HepG2 (cell line): ENCODE results near the gene STARD5. TPM values are rescaled to one million over a fixed set of nuclear protein-coding genes. Genes with fewer than 3 reads are reported as not detected.

ENCODE experiments used
- ATAC-seq: fragments of 200-7000 bp; cut with Tn5 transposase; 3 replicates; pipeline ENCODE4 v1.9.1; 2020; ENCODE audit warnings: mild to moderate bottlenecking, moderate library complexity
- BruUV-seq: library from RNA; stranded (reverse); fragments of 400-500 nt; replicated peaks from 2 replicates; lab custom pipeline; 2021; lab: Mats Ljungman, UMichigan
- CTCF ChIA-PET: fragments of 300-600 bp; formaldehyde crosslinking; extraction: SDS; loops from one replicate; lab custom pipeline; 2021; ENCODE audit warnings: low total read pairs, inconsistent platforms, low intra/inter-chr PET ratio; lab: Yijun Ruan, JAX
- POLR2A ChIA-PET: fragments of 350-600 bp; sonication (Branson Sonifier 250); formaldehyde crosslinking; loops from one replicate; lab custom pipeline; 2020; ENCODE audit warnings: antibody characterized with exemption, inconsistent platforms; lab: Yijun Ruan, JAX
- DNase-seq: peaks from one replicate; pipeline ENCODE4 v3.0.0-alpha.2; 2015; ENCODE audit warnings: low spot score
- FAIRE-seq: peaks from 3 replicates; lab custom pipeline; 2011; peaks lifted over from hg19 to GRCh38; lab: Jason Lieb, UNC
- H2AFZ ChIP-seq: one replicate; pipeline ENCODE4 v1.6.1; 2011; ENCODE audit warnings: low read length, inconsistent platforms
- H3K27ac ChIP-seq: fragments of 300-600 bp; 3 replicates; pipeline ENCODE4 v1.8.0; 2011; ENCODE audit warnings: mixed run types, mild to moderate bottlenecking, mixed read lengths, low read length, inconsistent platforms; ENCODE audit not compliant: insufficient read depth; ENCODE audit errors: extremely low read length
- H3K27me3 ChIP-seq, 2 experiments: fragments of 200-600 bp in 1 of 2; 2 replicates in 1 of 2; 3 replicates in 1 of 2; pipeline versions ENCODE4 v1.6.0 to v1.8.0; 2011; ENCODE audit warnings: low read length in 2 of 2, mild to moderate bottlenecking in 2 of 2, moderate library complexity in 2 of 2, inconsistent platforms in 1 of 2; ENCODE audit not compliant: insufficient read depth in 2 of 2, control insufficient read depth in 1 of 2
- H3K36me3 ChIP-seq, 2 experiments: fragments of 200-600 bp in 1 of 2; replicated peaks in 1 of 2; 2 replicates in 1 of 2; 3 replicates in 1 of 2; pipeline versions ENCODE4 v1.5.1 to v1.8.0; 2011; ENCODE audit warnings: low read length in 2 of 2, inconsistent platforms in 1 of 2; ENCODE audit not compliant: insufficient read depth in 2 of 2, control insufficient read depth in 1 of 2
- H3K4me1 ChIP-seq: 2 replicates; pipeline ENCODE4 v1.5.1; 2012; ENCODE audit warnings: low read length, inconsistent platforms; ENCODE audit not compliant: insufficient read depth
- H3K4me2 ChIP-seq: 2 replicates; pipeline ENCODE4 v1.6.0; 2011; ENCODE audit warnings: low read depth, low read length, inconsistent platforms
- H3K4me3 ChIP-seq, 3 experiments: fragments of 200-600 bp in 1 of 3; sonication (generic), shearing (Covaris generic) in 1 of 3; replicated peaks in 1 of 3; 2 replicates each; pipeline ENCODE4 v1.5.1; 2011 to 2016; ENCODE audit warnings: low read length in 3 of 3, inconsistent platforms in 2 of 3, low read depth in 2 of 3, mild to moderate bottlenecking in 2 of 3, control low read depth in 1 of 3, mixed read lengths in 1 of 3; ENCODE audit not compliant: insufficient read depth in 1 of 3
- H3K79me2 ChIP-seq: one replicate; pipeline ENCODE4 v1.6.1; 2011; ENCODE audit warnings: low read length, inconsistent platforms; ENCODE audit not compliant: insufficient read depth
- H3K9ac ChIP-seq: 2 replicates; pipeline ENCODE4 v1.6.0; 2011; ENCODE audit warnings: mild to moderate bottlenecking, low read depth, low read length, inconsistent platforms; ENCODE audit not compliant: insufficient read depth
- H3K9me3 ChIP-seq: 2 replicates; pipeline ENCODE4 v1.5.1; 2012; ENCODE audit warnings: mild to moderate bottlenecking, low read length
- H4K20me1 ChIP-seq: 2 replicates; pipeline ENCODE4 v1.6.0; 2011; ENCODE audit warnings: inconsistent platforms, mild to moderate bottlenecking, low read length, moderate library complexity; ENCODE audit not compliant: insufficient read depth
- ADNP ChIP-seq: sonication (generic); formaldehyde crosslinking; IDR thresholded peaks from 2 replicates; pipeline ENCODE4 v1.4.0; 2020; ENCODE audit warnings: missing genetic modification reagents
- FUBP1 ChIP-seq: sonication (generic); formaldehyde crosslinking; IDR thresholded peaks from 2 replicates; pipeline ENCODE4 v1.5.1; 2020; ENCODE audit warnings: missing genetic modification reagents, mild to moderate bottlenecking, borderline replicate concordance
- NONO ChIP-seq, 2 experiments: fragments of 450-650 bp in 1 of 2; sonication (generic) in 1 of 2; formaldehyde crosslinking in 1 of 2; IDR thresholded peaks in 1 of 2; conservative IDR thresholded peaks in 1 of 2; 2 replicates each; pipeline versions ENCODE4 v1.6.1 to v1.8.0; 2017 to 2022; ENCODE audit warnings: mild to moderate bottlenecking in 1 of 2, missing genetic modification reagents in 1 of 2, moderate library complexity in 1 of 2
- RARG ChIP-seq: sonication (generic); formaldehyde crosslinking; IDR thresholded peaks from 2 replicates; pipeline ENCODE4 v1.4.0; 2020; ENCODE audit warnings: low read depth, mild to moderate bottlenecking, missing genetic modification reagents
- SMC3 ChIP-seq: IDR thresholded peaks from 2 replicates; pipeline ENCODE4 v1.6.1; 2011; ENCODE audit warnings: low read length, improper control_type of control experiment
- SNRNP70 ChIP-seq: fragments of 200-400 bp; formaldehyde crosslinking; IDR thresholded peaks from 2 replicates; pipeline ENCODE4 v1.6.1; 2017; ENCODE audit warnings: mild to moderate bottlenecking, low read depth, low read length, moderate library complexity
- YEATS4 ChIP-seq: sonication (generic); formaldehyde crosslinking; IDR thresholded peaks from 2 replicates; pipeline ENCODE4 v1.4.0; 2020; ENCODE audit warnings: missing genetic modification reagents, borderline replicate concordance
- ZNF143 ChIP-seq: sonication (generic); formaldehyde crosslinking; IDR thresholded peaks from 2 replicates; pipeline ENCODE4 v1.4.0; 2020; ENCODE audit warnings: missing genetic modification reagents
- ZNF503 ChIP-seq: sonication (generic); formaldehyde crosslinking; IDR thresholded peaks from 2 replicates; pipeline ENCODE4 v1.4.0; 2020; ENCODE audit warnings: missing genetic modification reagents
- ZNF550 ChIP-seq: sonication (generic); formaldehyde crosslinking; IDR thresholded peaks from 2 replicates; pipeline ENCODE4 v1.4.0; 2020; ENCODE audit warnings: mild to moderate bottlenecking, missing genetic modification reagents, borderline replicate concordance
- ZNF616 ChIP-seq: sonication (generic); formaldehyde crosslinking; IDR thresholded peaks from 2 replicates; pipeline ENCODE4 v1.5.0; 2020; ENCODE audit warnings: low read depth, mild to moderate bottlenecking, missing genetic modification reagents
- ZNF740 ChIP-seq: sonication (generic); formaldehyde crosslinking; IDR thresholded peaks from 2 replicates; pipeline ENCODE4 v1.4.0; 2020; ENCODE audit warnings: missing genetic modification reagents
- ZNF780A ChIP-seq: sonication (generic); formaldehyde crosslinking; IDR thresholded peaks from 2 replicates; pipeline ENCODE4 v1.8.0; 2022; ENCODE audit warnings: mild to moderate bottlenecking, missing genetic modification reagents, moderate library complexity
- ZSCAN21 ChIP-seq: sonication (generic); formaldehyde crosslinking; IDR thresholded peaks from 2 replicates; pipeline ENCODE4 v1.8.0; 2022; ENCODE audit warnings: mild to moderate bottlenecking, missing genetic modification reagents, moderate library complexity, borderline replicate concordance
- WGBS: methylation state at CpG from one replicate; pipeline ENCODE4 v1.1.6; 2017; ENCODE audit warnings: low lambda C conversion rate; 5-methylcytosine and 5-hydroxymethylcytosine counted together
- in situ Hi-C: cut with HindIII; loops from 2 replicates; pipeline ENCODE4 v1.10.0; 2017; ENCODE audit warnings: low pct_unique_long_range_greater_than_20kb; ENCODE audit not compliant: extremely low pct_ligation_motif_present
- intact Hi-C: fragments of 100-400 bp; cut with micrococcal nuclease; formaldehyde crosslinking; loops from one replicate; pipeline ENCODE4 v1.10.0; 2022; ENCODE audit not compliant: unreplicated experiment
- polyA plus RNA-seq, 8 experiments: library from polyadenylated mRNA; depleted of rRNA in 3 of 8; stranded (reverse) in 7 of 8; unstranded in 1 of 8; fragments of >200 nt; fragmentation: Illumina TruSeq in 4 of 8; extraction: Trizol in 4 of 8; gene quantifications; 2 replicates each; pipeline versions ENCODE4 v1.2.1 to v1.2.3, GENCODE V29; 2011 to 2016; ENCODE audit warnings: low read depth in 4 of 8, missing spikeins in 1 of 8, mixed read lengths in 1 of 8; ENCODE audit not compliant: insufficient read depth in 1 of 8
- total RNA-seq, 5 experiments: library from RNA; depleted of rRNA; stranded (reverse); fragments of >200 nt; fragmentation: Illumina TruSeq; extraction: Trizol; gene quantifications; 2 replicates each; pipeline ENCODE4 v1.2.3, GENCODE V29; 2016; ENCODE audit warnings: low read depth in 1 of 5

STARD5 gene
- total and polyA plus RNA-seq, 2 of the 13 experiments (the other 11 are each of a cell fraction or from before 2014, with no cell fraction given) = 3.1 to 3.5 TPM

- no peak overlapping the region for H3K4me2 ChIP-seq
- ChIA-PET CTCF (no interaction called here), POLR2A (no interaction called here)
- H3K27me3 ChIP-seq = peaks cover 0 to 30% of the 10 kb centered on the region in 2 experiments; a peak in 2 of 5 replicates
- H3K9ac ChIP-seq = no peak overlapping the region
- WGBS = 4% methylated on average over 11 of the region's 11 CpGs
- no peaks in the 10 kb centered on the region for H4K20me1 ChIP-seq
- no peaks in the 10 kb centered on the region for H3K36me3 ChIP-seq
- H3K4me3 ChIP-seq = no peak overlapping the region
- DNase-seq (no peak), ATAC-seq (no peak), FAIRE-seq (no peak)
- H3K79me2 ChIP-seq = no peaks in the 10 kb centered on the region
- intact Hi-C loops = no loop called here
- no peak for TF ChIP-seq ZSCAN21 (CRISPR knock-in tag)
- TF ChIP-seq YEATS4 (CRISPR knock-in tag) = no peak
- TF ChIP-seq FUBP1 (CRISPR knock-in tag) = no peak
- no peak for TF ChIP-seq NONO (IDR thresholded peaks at IDR 0.05)
- no peak for TF ChIP-seq NONO (CRISPR knock-in tag; conservative IDR thresholded peaks at IDR 0.05)
- no peak for TF ChIP-seq ZNF550 (CRISPR knock-in tag)
- no peak for TF ChIP-seq ZNF503 (CRISPR knock-in tag)
- TF ChIP-seq SNRNP70 = no peak
- no peak for TF ChIP-seq SMC3
- no peak for TF ChIP-seq ZNF740 (CRISPR knock-in tag)
- no peak for TF ChIP-seq ADNP (CRISPR knock-in tag)
- no peak for TF ChIP-seq RARG (CRISPR knock-in tag)
- TF ChIP-seq ZNF616 (CRISPR knock-in tag) = no peak
- no peak for TF ChIP-seq ZNF143 (CRISPR knock-in tag)
- TF ChIP-seq ZNF780A (CRISPR knock-in tag) = no peak
- no peak overlapping the region for H3K27ac ChIP-seq
- H3K4me1 ChIP-seq = no peaks in the 10 kb centered on the region
- no peak overlapping the region for H2AFZ ChIP-seq
- H3K9me3 ChIP-seq = no peaks in the 10 kb centered on the region
- no TSS peak for BruUV-seq
- in situ Hi-C loops = no loop called here
These were observed 27.3 kb downstream of the STARD5 start for GRCh38 chr15:81296673-81297072.
